Panc1 (cell line): ENCODE results near the gene BICRA. TPM values are rescaled to one million over a fixed set of nuclear protein-coding genes. Genes with fewer than 3 reads are reported as not detected.
"Not testable (repeated sequence)": the region's sequence is repeated elsewhere in the genome, so short reads cannot be mapped to it uniquely, and the experiment has no call there.

Experiments
- ATAC-seq: fragments of 200-7000 bp; cut with Tn5 transposase; 2 replicates; pipeline ENCODE4 v1.9.1; 2020; ENCODE audit warnings: mild to moderate bottlenecking, moderate library complexity
- BruUV-seq: library from RNA; stranded (reverse); fragments of 400-500 nt; replicated peaks from 2 replicates; lab custom pipeline; 2021; lab: Mats Ljungman, UMichigan
- CTCF ChIA-PET: fragments of 300-600 bp; sonication (Branson Sonifier 250); formaldehyde crosslinking; loops from one replicate; lab custom pipeline; 2022; ENCODE audit warnings: antibody characterized with exemption; lab: Charles Lee
- POLR2A ChIA-PET: fragments of 300-600 bp; sonication (Branson Sonifier 250); formaldehyde crosslinking; loops from one replicate; lab custom pipeline; 2022; ENCODE audit warnings: antibody characterized with exemption; lab: Charles Lee
- DNase-seq: peaks from one replicate; pipeline ENCODE4 v3.0.0-alpha.2; 2010; ENCODE audit warnings: low read depth, low spot score
- H3K27ac ChIP-seq: 2 replicates; pipeline ENCODE4 v1.5.1; 2011; ENCODE audit warnings: mild to moderate bottlenecking, low read length, inconsistent platforms
- H3K27me3 ChIP-seq: fragments of 200-500 bp; sonication (Bioruptor generic); 2 replicates; pipeline ENCODE4 v1.6.0; 2014; ENCODE audit warnings: low read length, inconsistent platforms; ENCODE audit not compliant: control insufficient read depth, insufficient read depth
- H3K36me3 ChIP-seq: fragments of 200-500 bp; sonication (Bioruptor generic); 2 replicates; pipeline ENCODE4 v1.5.1; 2014; ENCODE audit warnings: inconsistent platforms, mild to moderate bottlenecking, low read length, moderate library complexity; ENCODE audit not compliant: control insufficient read depth, insufficient read depth
- H3K4me1 ChIP-seq: 2 replicates; pipeline ENCODE4 v1.5.1; 2011; ENCODE audit warnings: inconsistent platforms, mild to moderate bottlenecking, low read length, moderate library complexity; ENCODE audit not compliant: control insufficient read depth, insufficient read depth
- H3K4me3 ChIP-seq, 2 experiments: 2 replicates each; pipeline ENCODE4 v1.5.1; 2011 to 2012; ENCODE audit warnings: low read depth in 2 of 2, low read length in 2 of 2, mild to moderate bottlenecking in 2 of 2, inconsistent platforms in 1 of 2, moderate library complexity in 1 of 2
- H3K9me3 ChIP-seq: fragments of 200-500 bp; sonication (Bioruptor generic); 2 replicates; pipeline ENCODE4 v1.5.1; 2014; ENCODE audit warnings: low read depth, mild to moderate bottlenecking, inconsistent platforms, low read length, moderate library complexity; ENCODE audit not compliant: control insufficient read depth, insufficient read depth
- POLR2AphosphoS5 ChIP-seq: IDR thresholded peaks from 2 replicates; pipeline ENCODE4 v1.6.1; 2012; ENCODE audit warnings: mild to moderate bottlenecking, low read depth, low read length, moderate library complexity
- SIN3A ChIP-seq: IDR thresholded peaks from 2 replicates; pipeline ENCODE4 v1.6.1; 2012; ENCODE audit warnings: low read depth, mild to moderate bottlenecking, low read length, moderate library complexity, borderline replicate concordance; ENCODE audit not compliant: insufficient read depth
- TCF7L2 ChIP-seq: IDR thresholded peaks from 2 replicates; pipeline ENCODE4 v1.6.1; 2011; ENCODE audit warnings: mild to moderate bottlenecking, low read depth, low read length, inconsistent platforms
- in situ Hi-C: cut with HindIII; loops from 2 replicates; pipeline ENCODE4 v1.10.0; 2016; ENCODE audit warnings: low sequenced_read_pairs, low pct_unique_long_range_greater_than_20kb
- intact Hi-C: fragments of 100-400 bp; cut with micrococcal nuclease; formaldehyde crosslinking; loops from one replicate; pipeline ENCODE4 v1.10.0; 2022; ENCODE audit not compliant: unreplicated experiment
- total RNA-seq: library from RNA; stranded (reverse); gene quantifications from one replicate; pipeline ENCODE4 v1.2.1, GENCODE V29; 2021; ENCODE audit not compliant: unreplicated experiment
- TF ChIP-seq, protein P1 (sequence below), 2 experiments: IDR thresholded peaks; 2 replicates each; pipeline ENCODE4 v1.6.1; 2011 to 2012; ENCODE audit warnings: low read depth in 2 of 2, control low read depth in 1 of 2, low read length in 1 of 2, mild to moderate bottlenecking in 1 of 2, moderate library complexity in 1 of 2; ENCODE audit not compliant: insufficient read depth in 1 of 2
- TF ChIP-seq, protein P2 (sequence below): fragments of 450-650 bp; IDR thresholded peaks from 2 replicates; pipeline ENCODE4 v1.5.1; 2017; ENCODE audit warnings: mild to moderate bottlenecking

The BICRA gene
- total RNA-seq, 1 experiment from 2014 or later, result 13.7 TPM

DNA sequence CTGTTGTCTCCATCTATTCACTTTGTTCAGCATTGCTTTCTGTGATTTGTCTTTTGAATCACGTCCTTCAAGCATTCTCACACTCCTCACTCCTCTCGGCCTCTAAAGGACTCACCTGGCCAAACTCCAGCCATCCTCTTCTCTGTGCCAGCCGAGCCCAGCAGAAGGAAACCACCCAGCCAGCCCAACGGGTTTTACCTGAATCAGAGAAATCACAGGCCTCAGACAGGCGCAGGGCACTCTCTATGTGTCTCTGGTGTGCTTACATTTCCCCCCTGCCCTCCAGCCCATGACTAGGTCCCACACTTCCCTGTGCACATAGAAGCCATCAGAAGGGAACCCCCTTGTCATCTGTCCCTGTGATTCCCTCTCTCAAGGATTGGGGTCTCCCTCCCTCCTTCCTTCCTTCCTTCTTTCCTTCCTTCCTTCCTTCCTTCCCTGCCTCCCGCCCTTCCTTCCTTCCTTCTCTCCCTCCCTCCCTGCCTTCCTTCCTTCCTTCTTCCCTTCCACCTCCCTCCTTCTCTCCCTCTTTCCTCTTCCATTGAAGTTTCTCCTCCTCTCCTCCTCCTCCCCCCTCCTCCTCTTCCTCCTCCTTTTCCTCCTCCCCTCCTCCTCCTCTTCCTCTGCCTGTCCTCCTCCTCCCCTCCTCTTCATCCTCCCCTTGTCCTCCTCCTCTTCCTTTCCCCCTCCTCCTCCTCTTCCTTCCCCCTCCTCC is 27.2 kb upstream of the BICRA start:
- in situ Hi-C loops, result no loop called here
- POLR2A ChIA-PET, result no interaction called here
- intact Hi-C loops, result no loop called here
- Histone ChIP-seq H3K4me3 (no peak overlapping the region), H3K4me1 (no peaks in the 10 kb centered on the region), H3K36me3 (no peaks in the 10 kb centered on the region), H3K27me3 (no peaks in the 10 kb centered on the region), H3K27ac (no peak overlapping the region), H3K9me3 (no peaks in the 10 kb centered on the region)
- no TSS peak for BruUV-seq
- CTCF ChIA-PET, result no interaction called here
- ATAC-seq (no peak), DNase-seq (no peak)
- no peak for TF ChIP-seq POLR2AphosphoS5
- TF ChIP-seq, protein P1, sequence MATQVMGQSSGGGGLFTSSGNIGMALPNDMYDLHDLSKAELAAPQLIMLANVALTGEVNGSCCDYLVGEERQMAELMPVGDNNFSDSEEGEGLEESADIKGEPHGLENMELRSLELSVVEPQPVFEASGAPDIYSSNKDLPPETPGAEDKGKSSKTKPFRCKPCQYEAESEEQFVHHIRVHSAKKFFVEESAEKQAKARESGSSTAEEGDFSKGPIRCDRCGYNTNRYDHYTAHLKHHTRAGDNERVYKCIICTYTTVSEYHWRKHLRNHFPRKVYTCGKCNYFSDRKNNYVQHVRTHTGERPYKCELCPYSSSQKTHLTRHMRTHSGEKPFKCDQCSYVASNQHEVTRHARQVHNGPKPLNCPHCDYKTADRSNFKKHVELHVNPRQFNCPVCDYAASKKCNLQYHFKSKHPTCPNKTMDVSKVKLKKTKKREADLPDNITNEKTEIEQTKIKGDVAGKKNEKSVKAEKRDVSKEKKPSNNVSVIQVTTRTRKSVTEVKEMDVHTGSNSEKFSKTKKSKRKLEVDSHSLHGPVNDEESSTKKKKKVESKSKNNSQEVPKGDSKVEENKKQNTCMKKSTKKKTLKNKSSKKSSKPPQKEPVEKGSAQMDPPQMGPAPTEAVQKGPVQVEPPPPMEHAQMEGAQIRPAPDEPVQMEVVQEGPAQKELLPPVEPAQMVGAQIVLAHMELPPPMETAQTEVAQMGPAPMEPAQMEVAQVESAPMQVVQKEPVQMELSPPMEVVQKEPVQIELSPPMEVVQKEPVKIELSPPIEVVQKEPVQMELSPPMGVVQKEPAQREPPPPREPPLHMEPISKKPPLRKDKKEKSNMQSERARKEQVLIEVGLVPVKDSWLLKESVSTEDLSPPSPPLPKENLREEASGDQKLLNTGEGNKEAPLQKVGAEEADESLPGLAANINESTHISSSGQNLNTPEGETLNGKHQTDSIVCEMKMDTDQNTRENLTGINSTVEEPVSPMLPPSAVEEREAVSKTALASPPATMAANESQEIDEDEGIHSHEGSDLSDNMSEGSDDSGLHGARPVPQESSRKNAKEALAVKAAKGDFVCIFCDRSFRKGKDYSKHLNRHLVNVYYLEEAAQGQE (IDR thresholded peaks at IDR 0.05; ENCODE audit: insufficient read depth in 1 of 2, low read depth in 2 of 2, low read length in 1 of 2), result no peak
- no peak for TF ChIP-seq SIN3A
- no peak for TF ChIP-seq TCF7L2
- TF ChIP-seq, protein P2, sequence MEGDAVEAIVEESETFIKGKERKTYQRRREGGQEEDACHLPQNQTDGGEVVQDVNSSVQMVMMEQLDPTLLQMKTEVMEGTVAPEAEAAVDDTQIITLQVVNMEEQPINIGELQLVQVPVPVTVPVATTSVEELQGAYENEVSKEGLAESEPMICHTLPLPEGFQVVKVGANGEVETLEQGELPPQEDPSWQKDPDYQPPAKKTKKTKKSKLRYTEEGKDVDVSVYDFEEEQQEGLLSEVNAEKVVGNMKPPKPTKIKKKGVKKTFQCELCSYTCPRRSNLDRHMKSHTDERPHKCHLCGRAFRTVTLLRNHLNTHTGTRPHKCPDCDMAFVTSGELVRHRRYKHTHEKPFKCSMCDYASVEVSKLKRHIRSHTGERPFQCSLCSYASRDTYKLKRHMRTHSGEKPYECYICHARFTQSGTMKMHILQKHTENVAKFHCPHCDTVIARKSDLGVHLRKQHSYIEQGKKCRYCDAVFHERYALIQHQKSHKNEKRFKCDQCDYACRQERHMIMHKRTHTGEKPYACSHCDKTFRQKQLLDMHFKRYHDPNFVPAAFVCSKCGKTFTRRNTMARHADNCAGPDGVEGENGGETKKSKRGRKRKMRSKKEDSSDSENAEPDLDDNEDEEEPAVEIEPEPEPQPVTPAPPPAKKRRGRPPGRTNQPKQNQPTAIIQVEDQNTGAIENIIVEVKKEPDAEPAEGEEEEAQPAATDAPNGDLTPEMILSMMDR, result no peak

DNA sequence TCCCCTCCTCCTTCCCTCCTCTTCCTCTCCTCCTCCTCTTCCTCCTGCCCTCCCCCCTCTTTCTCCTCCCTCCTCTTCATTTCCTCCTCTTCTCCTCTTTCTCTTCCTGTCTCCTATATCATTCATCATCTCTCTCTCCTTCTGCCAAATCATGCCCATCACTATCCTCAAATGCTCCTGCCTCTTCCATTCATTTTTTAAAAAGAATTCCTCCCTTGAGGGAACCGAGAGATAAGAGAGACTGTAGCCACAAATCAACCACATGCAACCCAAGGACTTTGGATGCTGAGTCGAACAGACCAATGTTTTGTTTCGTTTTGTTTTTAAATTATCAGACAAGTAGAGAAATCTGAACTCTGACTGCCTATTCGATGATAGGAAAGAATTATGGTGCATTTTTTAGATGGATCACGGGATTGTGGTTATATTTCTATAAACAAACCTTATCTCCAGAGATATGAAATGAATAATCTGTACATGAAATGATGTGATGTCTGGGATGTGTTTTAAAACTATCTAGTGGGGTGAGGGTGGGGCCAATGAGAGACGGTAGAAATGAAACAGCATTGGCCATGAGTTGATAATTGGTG is 26.5 kb upstream of the BICRA start:
- Histone ChIP-seq H3K4me3 (no peak overlapping the region), H3K9me3 (no peaks in the 10 kb centered on the region), H3K36me3 (no peaks in the 10 kb centered on the region), H3K27ac (no peak overlapping the region), H3K4me1 (no peaks in the 10 kb centered on the region), H3K27me3 (no peaks in the 10 kb centered on the region)
- TF ChIP-seq, protein P1 (IDR thresholded peaks at IDR 0.05; ENCODE audit: insufficient read depth in 1 of 2, low read depth in 2 of 2, low read length in 1 of 2), result no peak
- TF ChIP-seq, protein P2, result no peak
- no peak for TF ChIP-seq SIN3A
- POLR2A ChIA-PET, result no interaction called here
- no TSS peak for BruUV-seq
- no peak for DNase-seq
- intact Hi-C loops (no loop called here), in situ Hi-C loops (no loop called here)
- ATAC-seq, result no peak
- CTCF ChIA-PET, result no interaction called here

DNA sequence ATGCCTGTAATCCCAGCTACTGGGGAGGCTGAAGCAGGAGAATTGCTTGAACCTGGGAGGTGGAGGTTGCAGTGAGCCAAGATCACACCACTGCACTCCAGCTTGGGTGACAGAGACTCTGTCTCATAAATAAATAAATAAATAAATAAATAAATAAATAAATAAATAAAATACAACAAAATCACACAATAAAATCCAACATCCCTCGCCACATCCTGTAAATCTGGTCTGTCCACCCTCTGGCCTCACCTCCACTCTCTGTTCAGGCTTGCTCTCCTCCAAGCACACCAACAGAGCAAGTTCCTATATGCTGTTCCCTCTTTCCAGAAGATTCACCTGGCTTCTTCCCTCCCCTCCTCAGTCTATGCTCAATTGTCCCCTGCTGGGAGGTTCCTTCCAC is 25.8 kb upstream of the BICRA start:
- H3K9me3 ChIP-seq, BruUV-seq, intact Hi-C loops, H3K36me3 ChIP-seq, DNase-seq, ATAC-seq, H3K4me1 ChIP-seq, CTCF ChIA-PET, H3K27ac ChIP-seq, H3K27me3 ChIP-seq, POLR2A ChIA-PET, in situ Hi-C loops, H3K4me3 ChIP-seq: not testable (repeated sequence)
